Measurements from ENCODE around the gene PGF.
A peak's percentile ranks its signal among the peaks of the same experiment; 100 is the strongest.
"Not testable (repeated sequence)": the region's sequence is repeated elsewhere in the genome, so short reads cannot be mapped to it uniquely, and the experiment has no call there.

Gene PGF

GRCh38 chr14:74955229-74956026 is at the start of gene PGF:
Gene PGF, minus strand, starts transcription at chr14:74955597. Its CDS starts 355 bp downstream, at chr14:74955242.
- DNase-seq (ENCODE audit: low spot score) = no peak

DNA sequence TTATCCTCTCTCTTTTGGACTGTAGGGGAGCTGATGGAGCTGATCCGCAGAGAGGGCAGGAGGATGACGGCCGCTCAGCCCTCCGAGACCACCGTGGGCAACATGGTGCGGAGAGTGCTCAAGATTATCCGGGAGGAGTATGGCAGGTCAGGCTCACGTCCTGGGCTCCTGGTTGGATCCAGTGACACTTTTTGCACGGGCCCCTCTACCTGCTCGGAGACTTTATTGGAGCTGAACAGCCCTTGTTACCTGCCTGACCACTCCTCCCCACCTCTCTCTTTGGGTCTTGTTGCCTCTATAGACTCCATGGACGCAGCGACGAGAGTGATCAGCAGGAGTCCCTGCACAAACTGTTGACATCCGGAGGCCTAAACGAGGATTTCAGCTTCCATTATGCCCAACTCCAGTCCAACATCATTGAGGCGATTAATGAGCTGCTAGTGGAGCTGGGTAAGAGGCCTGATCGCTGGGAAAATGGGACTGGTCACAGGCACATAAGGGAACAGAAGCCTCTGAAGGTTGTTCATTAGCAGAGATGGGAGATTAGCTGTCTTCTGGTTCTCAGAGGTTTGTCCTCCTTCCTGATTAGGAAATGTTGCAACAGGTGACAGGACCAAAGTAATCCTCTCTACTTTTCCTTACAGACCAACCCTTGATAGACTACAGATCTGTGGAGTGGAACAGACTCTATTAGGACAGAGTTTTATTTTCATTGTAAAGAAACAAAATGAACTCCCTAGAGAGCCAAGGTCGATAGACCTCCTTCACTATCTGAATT is 48.0 kb upstream of the PGF start:
- peak overlapping the region; percentile 66 to 88 for H3K27ac ChIP-seq
- TF ChIP-seq, protein P1, sequence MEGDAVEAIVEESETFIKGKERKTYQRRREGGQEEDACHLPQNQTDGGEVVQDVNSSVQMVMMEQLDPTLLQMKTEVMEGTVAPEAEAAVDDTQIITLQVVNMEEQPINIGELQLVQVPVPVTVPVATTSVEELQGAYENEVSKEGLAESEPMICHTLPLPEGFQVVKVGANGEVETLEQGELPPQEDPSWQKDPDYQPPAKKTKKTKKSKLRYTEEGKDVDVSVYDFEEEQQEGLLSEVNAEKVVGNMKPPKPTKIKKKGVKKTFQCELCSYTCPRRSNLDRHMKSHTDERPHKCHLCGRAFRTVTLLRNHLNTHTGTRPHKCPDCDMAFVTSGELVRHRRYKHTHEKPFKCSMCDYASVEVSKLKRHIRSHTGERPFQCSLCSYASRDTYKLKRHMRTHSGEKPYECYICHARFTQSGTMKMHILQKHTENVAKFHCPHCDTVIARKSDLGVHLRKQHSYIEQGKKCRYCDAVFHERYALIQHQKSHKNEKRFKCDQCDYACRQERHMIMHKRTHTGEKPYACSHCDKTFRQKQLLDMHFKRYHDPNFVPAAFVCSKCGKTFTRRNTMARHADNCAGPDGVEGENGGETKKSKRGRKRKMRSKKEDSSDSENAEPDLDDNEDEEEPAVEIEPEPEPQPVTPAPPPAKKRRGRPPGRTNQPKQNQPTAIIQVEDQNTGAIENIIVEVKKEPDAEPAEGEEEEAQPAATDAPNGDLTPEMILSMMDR (IDR thresholded peaks at IDR 0.05) = no peak

More at GRCh38 chr14:74955229-74956026, at the start of gene PGF:
- Histone ChIP-seq H3K4me3 (peak within 1 kb of the TSS; percentile 77), H3K27ac (peak within 1 kb of the TSS; percentile 73 to 74)
- TF ChIP-seq, protein P1 (IDR thresholded peaks at IDR 0.05) = no peak

DNA sequence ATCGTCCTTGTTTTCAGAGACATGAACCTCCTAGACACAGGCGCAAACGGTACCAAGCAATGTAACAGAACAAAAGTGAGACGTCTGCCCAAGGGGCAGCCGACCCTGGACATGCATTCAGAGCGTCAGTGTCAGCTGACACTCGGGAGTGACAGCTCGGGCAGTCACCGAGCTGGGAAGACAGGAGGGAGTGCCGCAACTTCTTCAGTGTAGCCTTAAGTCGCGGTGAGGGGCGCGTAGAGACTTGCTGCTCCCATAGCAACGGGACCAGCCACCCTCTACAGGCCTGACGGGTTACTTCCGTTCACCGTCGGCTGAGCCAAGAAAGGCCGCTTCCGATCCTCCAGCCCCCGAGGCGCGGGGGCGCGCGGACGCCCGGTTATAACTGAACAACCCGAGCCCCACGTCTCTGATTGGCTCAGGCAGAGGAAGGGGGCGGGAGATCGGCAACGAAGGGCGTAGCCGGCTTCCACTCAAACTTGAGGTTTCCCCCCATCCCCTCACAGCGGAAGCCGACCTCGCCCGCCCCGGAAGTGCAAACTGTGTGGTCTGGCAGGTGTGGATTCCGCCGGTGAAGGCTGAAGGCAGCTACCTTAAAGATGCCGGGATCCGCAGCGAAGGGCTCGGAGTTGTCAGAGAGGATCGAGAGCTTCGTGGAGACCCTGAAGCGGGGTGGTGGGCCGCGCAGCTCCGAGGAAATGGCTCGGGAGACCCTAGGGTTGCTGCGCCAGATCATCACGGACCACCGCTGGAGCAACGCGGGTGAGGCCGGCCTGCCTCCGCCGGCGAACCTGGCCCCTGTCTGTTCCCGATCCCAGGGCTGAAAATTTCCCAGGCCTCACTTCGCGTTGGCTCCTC is 47.2 kb upstream of the PGF start, which contains the start of gene EIF2B2:
EIF2B2 (plus strand) TSS at position 530 of the 858 bp plus-strand sequence; CDS start at position 600, 70 bp downstream.
- TF ChIP-seq, protein P1 (IDR thresholded peaks at IDR 0.05) = no peak
- H3K27ac ChIP-seq = peak within 1 kb of the TSS; percentile 66 to 88
- H3K4me3 ChIP-seq = peak within 1 kb of the TSS; percentile 85
- peak; percentile 99 for DNase-seq (ENCODE audit: low spot score)

More for the DNA sequence above, 48.0 kb upstream of the PGF start:
- peak overlapping the region; percentile 85 for H3K4me3 ChIP-seq
- no peak for DNase-seq (ENCODE audit: low spot score)

DNA sequence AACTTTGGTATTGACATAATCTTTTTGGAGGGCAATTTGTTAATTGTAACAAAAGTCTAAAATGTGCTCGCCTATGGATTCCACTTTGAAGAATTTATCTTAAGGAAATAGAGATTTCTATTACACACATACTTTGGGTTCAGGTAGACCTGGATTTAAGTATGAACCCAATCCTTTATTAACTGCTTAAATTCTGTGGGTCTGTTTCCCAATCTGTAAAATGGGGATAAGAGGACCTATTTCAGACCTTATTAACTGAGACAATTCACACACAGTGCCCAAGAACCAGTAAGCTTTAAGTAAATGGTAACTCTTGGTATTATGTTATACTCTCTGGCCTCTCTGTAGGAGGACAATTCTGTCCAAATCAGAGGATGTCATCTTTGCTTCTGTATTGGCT is 46.5 kb upstream of the PGF start:
- peak overlapping the region; percentile 66 to 88 for H3K27ac ChIP-seq
- DNase-seq (ENCODE audit: low spot score) = no peak
- TF ChIP-seq, protein P1 (IDR thresholded peaks at IDR 0.05) = no peak
- H3K4me3 ChIP-seq = peak overlapping the region; percentile 85

DNA sequence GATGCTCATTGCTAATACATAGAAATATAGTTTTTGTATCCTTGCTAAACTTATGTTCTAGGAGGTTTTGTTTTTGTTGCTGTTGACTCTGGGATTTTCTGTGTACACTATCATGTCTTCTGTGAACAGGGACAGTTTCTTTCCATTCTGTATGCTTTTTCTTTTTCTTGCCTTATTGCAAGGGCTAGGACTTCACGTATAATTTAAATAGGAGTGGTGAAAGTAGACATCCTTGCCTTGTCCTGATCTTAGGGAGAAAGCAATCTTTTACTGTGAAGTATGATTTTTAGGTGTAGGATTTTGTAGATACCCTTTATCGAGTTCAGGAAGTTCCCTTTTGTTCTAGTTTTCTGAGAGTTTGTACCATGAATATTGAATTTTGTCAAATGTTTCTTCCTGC is 45.9 kb upstream of the PGF start:
- Histone ChIP-seq H3K4me3 (no peak overlapping the region), H3K27ac (no peak overlapping the region)
- DNase-seq (ENCODE audit: low spot score) = no peak
- TF ChIP-seq, protein P1 (IDR thresholded peaks at IDR 0.05) = no peak

DNA sequence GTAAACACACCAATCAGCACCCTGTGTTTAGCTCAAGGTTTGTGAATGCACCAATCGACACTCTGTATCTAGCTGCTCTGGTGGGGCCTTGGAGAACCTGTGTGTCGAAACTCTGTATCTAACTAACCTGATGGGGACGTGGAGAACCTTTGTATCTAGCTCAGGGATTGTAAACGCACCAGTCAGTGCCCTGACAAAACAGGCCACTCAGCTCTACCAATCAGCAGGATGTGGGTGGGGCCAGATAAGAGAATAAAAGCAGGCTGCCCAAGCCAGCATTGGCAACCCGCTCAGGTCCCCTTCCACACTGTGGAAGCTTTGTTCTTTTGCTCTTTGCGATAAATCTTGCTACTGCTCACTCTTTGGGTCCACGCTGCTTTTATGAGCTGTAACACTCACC is 40.4 kb upstream of the PGF start:
- not testable (repeated sequence) for H3K4me3 ChIP-seq; DNase-seq (ENCODE audit: low spot score); H3K27ac ChIP-seq

- H3K4me3 ChIP-seq; H3K27ac ChIP-seq; DNase-seq (ENCODE audit: low spot score): not testable (repeated sequence)
These were observed 38.8 kb upstream of the PGF start for GRCh38 chr14:74994182-74994581.

Data from coronary artery (tissue), 2 donors.